DND-41 (cell line): Measurements from ENCODE around the gene DPEP1.

Source experiments
- EZH2 ChIP-seq: IDR thresholded peaks from 3 replicates; pipeline ENCODE4 v1.6.1; 2012; ENCODE audit warnings: borderline replicate concordance, low read depth, mild to moderate bottlenecking, moderate library complexity, low read length, inconsistent platforms; ENCODE audit not compliant: severe bottlenecking
- TF ChIP-seq, protein P1 (sequence below): IDR thresholded peaks from 2 replicates; pipeline ENCODE4 v1.5.1; 2012; ENCODE audit warnings: borderline replicate concordance, low read length, moderate library complexity, mild to moderate bottlenecking; ENCODE audit not compliant: poor library complexity, severe bottlenecking; ENCODE audit errors: extremely low read depth

DNA sequence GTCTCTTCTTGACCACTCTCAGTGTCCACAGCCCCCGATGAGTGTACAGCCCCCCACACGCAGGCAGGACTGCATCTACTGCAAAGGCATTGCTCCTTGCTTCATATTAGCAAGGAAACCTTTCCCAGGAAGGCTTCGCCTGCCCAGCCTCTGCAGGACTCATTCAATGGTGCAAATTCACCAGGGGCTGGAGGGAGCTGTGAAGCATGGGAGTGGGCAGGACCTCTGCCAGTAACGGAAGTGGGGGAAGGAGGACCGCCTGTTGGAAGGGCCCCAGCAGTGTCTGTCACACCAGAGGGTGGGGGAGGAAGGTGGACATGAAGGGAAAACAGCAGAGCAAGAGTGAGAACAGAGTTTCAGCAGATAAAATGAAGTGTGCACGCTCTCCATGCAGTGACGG lies 46.7 kb downstream of the DPEP1 start:
- TF ChIP-seq, protein P1, sequence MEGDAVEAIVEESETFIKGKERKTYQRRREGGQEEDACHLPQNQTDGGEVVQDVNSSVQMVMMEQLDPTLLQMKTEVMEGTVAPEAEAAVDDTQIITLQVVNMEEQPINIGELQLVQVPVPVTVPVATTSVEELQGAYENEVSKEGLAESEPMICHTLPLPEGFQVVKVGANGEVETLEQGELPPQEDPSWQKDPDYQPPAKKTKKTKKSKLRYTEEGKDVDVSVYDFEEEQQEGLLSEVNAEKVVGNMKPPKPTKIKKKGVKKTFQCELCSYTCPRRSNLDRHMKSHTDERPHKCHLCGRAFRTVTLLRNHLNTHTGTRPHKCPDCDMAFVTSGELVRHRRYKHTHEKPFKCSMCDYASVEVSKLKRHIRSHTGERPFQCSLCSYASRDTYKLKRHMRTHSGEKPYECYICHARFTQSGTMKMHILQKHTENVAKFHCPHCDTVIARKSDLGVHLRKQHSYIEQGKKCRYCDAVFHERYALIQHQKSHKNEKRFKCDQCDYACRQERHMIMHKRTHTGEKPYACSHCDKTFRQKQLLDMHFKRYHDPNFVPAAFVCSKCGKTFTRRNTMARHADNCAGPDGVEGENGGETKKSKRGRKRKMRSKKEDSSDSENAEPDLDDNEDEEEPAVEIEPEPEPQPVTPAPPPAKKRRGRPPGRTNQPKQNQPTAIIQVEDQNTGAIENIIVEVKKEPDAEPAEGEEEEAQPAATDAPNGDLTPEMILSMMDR, result no peak
- no peak for TF ChIP-seq EZH2
